ENCODE results near the gene MED22.
A peak's percentile ranks its signal among the peaks of the same experiment; 100 is the strongest.

The MED22 gene

GRCh38 chr9:133349965-133350616 is 2.2 kb upstream of the MED22 start:
- Mint-ChIP-seq H3K4me1 (peaks cover 37% of the 10 kb centered on the region), H3K36me3 (ENCODE audit: low read depth) (peaks cover 57% of the 10 kb centered on the region), H3K4me3 (peak overlapping the region; percentile 63), H3K27me3 (ENCODE audit: low read depth, poor library complexity) (no peaks in the 10 kb centered on the region), H3K9me3 (no peaks in the 10 kb centered on the region), H3K27ac (peak overlapping the region; percentile 100)
- no peak for TF ChIP-seq CTCF (IDR thresholded peaks at IDR 0.05)
- DNase-seq = no peak

GRCh38 chr9:133348718-133349573 is 1.0 kb upstream of the MED22 start:
- peaks cover 63% of the 10 kb centered on the region for H3K36me3 Mint-ChIP-seq (ENCODE audit: low read depth)

GRCh38 chr9:133347515-133347984 is 381 bp downstream of the MED22 start:
- Mint-ChIP-seq H3K4me1 (peaks cover 37% of the 10 kb centered on the region), H3K27me3 (ENCODE audit: low read depth, poor library complexity) (no peaks in the 10 kb centered on the region), H3K4me3 (peak overlapping the region; percentile 97), H3K9me3 (no peaks in the 10 kb centered on the region), H3K36me3 (ENCODE audit: low read depth) (peaks cover 56% of the 10 kb centered on the region), H3K27ac (no peak overlapping the region)
- DNase-seq = peak; percentile 59
- TF ChIP-seq CTCF (IDR thresholded peaks at IDR 0.05) = no peak

More at GRCh38 chr9:133348718-133349573, 1.0 kb upstream of the MED22 start:
- no peaks in the 10 kb centered on the region for H3K27me3 Mint-ChIP-seq (ENCODE audit: low read depth, poor library complexity)
- peak overlapping the region; percentile 100 for H3K27ac Mint-ChIP-seq
- no peaks in the 10 kb centered on the region for H3K9me3 Mint-ChIP-seq
- no peak for DNase-seq
- no peak for TF ChIP-seq CTCF (IDR thresholded peaks at IDR 0.05)
- peak overlapping the region; percentile 97 for H3K4me3 Mint-ChIP-seq
- H3K4me1 Mint-ChIP-seq = peaks cover 37% of the 10 kb centered on the region

GRCh38 chr9:133346021-133346785 is 1.7 kb downstream of the MED22 start:
- peaks cover 43% of the 10 kb centered on the region for H3K36me3 Mint-ChIP-seq (ENCODE audit: low read depth)
- H3K9me3 Mint-ChIP-seq = no peaks in the 10 kb centered on the region
- DNase-seq = no peak
- no peak overlapping the region for H3K27ac Mint-ChIP-seq
- H3K4me3 Mint-ChIP-seq = peak overlapping the region; percentile 97
- no peak for TF ChIP-seq CTCF (IDR thresholded peaks at IDR 0.05)
- H3K4me1 Mint-ChIP-seq = peaks cover 37% of the 10 kb centered on the region
- no peaks in the 10 kb centered on the region for H3K27me3 Mint-ChIP-seq (ENCODE audit: low read depth, poor library complexity)

GRCh38 chr9:133345596-133345995 is 2.3 kb downstream of the MED22 start:
- Mint-ChIP-seq H3K4me1 (peaks cover 36% of the 10 kb centered on the region), H3K9me3 (no peaks in the 10 kb centered on the region), H3K4me3 (no peak overlapping the region), H3K27ac (no peak overlapping the region), H3K36me3 (ENCODE audit: low read depth) (peaks cover 40% of the 10 kb centered on the region), H3K27me3 (ENCODE audit: low read depth, poor library complexity) (no peaks in the 10 kb centered on the region)
- DNase-seq = no peak
- TF ChIP-seq CTCF (IDR thresholded peaks at IDR 0.05) = no peak

Data from nephron progenitor cell (in vitro differentiated cells).